ENCODE measurements around the gene OR4D2.

- TF ChIP-seq CTCF (conservative IDR thresholded peaks at IDR 0.05; ENCODE audit: low read length) (no peak), EZH2phosphoT487 (IDR thresholded peaks at IDR 0.05; ENCODE audit: borderline replicate concordance) (no peak)
These were observed 24.6 kb downstream of the OR4D2 start for GRCh38 chr17:58191241-58191896.

All from Loucy (cell line).